HUDEP-2 (cell line): ENCODE data around the gene TLDC2.
"Not testable (repeated sequence)": the region's sequence is repeated elsewhere in the genome, so short reads cannot be mapped to it uniquely, and the experiment has no call there.

Experiments used
- DNase-seq, 76 experiments: peaks; one replicate each; lab custom pipeline; 2025; ENCODE audit not compliant: unreplicated experiment in 76 of 76; lab: John Stamatoyannopoulos, UW

The TLDC2 gene

DNA sequence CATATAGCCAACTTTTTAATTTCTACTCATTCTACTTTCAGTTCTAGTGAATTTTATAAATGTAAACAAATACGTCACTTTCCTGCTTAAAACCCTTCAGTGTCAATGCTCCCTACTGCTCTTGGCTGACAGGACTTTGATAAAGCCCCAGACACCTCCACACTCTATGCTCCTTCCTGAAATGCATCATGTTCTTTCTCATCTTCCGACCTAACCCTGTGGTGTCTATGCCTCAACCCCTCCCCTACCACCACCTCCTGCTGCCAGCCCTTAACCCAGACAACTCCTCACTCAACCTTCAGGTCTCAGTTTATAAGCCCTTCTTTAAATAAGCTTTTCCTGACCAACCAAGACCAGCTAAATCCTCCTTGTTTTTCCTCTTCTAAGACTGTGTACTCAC, 19.1 kb downstream of the TLDC2 start:
- no peak for DNase-seq

GRCh38 chr20:36904690-36905089, 28.8 kb downstream of the TLDC2 start:
- no peak for DNase-seq

- not testable (repeated sequence) for DNase-seq
These were observed 29.6 kb downstream of the TLDC2 start for GRCh38 chr20:36905566-36905965.

DNA sequence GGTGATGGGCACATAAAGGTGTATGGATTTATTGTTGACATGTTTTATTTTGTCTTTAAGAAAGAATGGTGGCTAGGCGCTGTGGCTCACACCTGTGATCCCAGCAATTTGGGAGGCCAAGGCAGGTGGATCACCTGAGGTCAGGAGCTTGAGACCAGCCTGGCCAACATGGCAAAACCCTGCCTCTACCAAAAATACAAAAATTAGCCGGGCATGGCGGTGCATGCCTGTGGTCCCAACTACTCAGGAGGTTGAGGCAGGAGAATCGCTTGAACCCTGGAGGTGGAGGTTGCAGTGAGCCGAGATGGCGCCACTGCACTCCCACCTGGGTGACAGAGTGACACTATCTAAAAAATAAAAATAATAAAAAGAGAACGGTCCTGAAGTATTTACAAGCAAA, 30.1 kb downstream of the TLDC2 start:
- not testable (repeated sequence) for DNase-seq

- DNase-seq: no peak
These were observed 32.7 kb downstream of the TLDC2 start for GRCh38 chr20:36908603-36909002.

GRCh38 chr20:36916199-36916598, 40.3 kb downstream of the TLDC2 start:
- DNase-seq: no peak

DNA sequence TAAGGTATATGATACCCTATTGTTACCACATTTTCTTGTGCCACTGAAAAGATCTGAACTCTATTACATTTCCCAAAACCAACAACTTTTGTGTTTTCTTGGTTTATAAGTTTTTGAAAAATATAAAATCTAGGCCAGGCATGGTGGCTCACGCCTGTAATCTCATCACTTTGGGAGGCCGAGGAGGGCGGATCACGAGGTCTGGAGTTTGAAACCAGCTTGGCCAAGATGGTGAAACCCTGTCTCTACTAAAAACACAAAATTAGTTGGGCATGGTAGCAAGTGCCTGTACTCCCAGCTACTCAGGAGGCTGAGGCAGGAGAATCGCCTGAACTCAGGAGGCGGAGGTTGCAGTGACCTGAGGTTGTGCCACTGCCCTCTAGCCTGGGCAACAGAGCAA, 41.3 kb downstream of the TLDC2 start:
- DNase-seq: no peak

DNA sequence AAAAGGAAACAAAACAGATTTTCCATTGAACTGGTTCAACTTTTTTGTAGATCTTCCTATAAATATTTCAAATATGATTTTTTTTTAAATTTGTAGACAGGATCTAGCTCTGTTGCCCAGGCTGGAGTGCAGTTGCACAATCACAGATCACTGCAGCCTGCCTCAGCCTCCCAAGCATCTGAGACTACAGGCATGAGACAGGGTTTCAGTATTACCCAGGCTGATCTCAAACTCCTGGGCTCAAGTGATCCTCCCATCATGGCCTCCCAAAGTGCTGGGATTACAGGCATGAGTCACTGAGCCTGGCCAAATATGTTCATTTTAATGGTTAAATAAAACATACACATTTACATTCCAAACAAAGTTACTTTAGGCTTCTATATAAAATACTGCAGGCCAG, 42.0 kb downstream of the TLDC2 start:
- no peak for DNase-seq

DNA sequence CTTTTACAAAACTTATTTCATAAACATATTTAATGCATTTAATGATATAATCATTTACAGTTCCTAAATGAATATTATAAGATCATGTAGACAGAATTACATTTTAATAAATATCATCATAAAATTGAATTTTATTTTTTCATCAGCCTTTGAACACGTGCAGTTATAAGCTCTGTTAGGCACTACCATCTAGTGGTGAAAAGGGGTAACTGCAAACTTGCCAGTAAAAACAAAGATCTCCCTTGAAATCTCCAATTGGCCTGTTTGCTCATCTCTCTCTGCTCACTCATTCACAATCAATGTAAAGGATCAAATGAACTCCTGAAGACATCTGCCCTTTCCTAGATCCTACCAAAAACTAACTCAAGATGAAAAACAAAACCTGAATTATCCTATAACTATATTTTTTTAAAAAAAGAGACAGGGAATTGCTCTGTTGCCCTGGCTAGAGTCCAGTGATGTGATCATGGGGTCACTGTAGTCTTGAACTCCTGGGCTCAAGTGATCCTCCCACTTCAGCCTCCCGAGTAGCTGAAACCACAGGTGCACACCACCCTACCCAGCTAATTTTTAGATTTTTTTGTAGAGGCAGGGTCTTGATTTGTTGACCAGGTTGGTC, 43.9 kb downstream of the TLDC2 start:
- peak in 33 of 76 experiments; percentile 3 to 71 (median 35) for DNase-seq

- no peak for DNase-seq
These were observed 44.4 kb downstream of the TLDC2 start for GRCh38 chr20:36920334-36920730.

DNA sequence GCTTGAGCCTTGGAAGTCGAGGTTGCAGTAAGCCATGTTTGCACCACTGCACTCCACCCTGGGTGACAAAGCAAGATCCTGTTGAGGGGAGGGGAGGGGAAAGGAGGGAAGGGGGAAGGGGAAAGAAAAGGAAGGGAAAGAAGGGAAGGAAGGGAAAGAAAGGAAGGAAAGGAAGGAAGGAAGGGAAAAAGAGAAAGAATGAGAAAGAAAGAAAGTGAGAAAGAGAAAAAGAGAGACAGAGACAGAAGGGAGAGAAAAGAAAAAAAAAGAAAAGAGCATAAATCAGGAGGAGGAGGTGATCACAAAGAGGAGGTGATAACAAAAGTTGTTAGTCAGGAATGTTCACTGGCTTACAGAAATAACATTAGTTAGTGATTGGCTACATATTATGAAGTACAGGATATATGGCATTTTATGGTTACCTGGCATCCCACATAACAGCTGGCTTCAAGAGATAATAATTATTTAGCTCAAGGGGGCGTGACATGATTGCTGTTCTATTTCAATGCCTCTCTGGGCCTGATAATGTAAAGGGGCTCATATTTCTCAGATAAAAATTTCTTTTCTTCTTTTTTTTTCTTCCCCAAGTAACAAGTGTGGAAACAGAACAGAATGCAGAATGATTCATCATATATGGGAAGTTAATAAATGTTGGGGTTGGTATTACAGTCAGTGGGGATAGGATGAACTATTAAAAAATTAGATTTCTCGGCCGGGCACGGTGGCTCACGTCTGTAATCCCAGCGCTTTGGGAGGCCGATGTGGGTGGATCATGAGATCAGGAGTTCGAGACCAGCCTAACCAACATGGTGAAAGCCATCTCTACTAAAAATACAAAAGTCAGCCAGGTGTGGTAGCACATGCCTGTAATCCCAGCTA, 48.5 kb downstream of the TLDC2 start:
- peak in 11 of 76 experiments; percentile 3 to 46 (median 7) for DNase-seq

- no peak for DNase-seq
These were observed 49.3 kb downstream of the TLDC2 start for GRCh38 chr20:36925234-36925633.

DNA sequence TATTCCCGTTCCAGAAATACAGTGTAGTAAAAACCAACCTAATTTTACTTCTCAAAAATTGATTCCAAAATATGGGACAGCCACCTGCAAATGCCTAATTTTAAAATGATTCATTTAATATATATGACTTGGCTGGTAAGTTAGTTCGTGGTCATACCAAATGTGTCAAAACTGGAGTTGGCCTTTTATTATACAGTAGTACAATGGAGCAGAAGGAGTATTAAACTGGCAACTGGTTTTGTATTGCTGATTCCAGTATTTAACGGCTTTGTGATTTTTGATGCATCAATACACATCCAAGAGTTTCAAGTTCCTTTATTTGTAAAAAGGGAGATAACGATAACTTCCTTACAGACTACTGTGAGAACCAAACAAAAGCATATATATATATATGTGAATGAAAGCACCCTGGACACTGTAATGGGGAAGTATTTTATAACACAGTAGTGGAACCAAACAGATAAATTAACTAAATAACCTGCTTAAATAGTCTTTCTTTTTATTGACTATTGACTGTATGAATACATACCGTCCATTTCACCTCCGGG, 50.8 kb downstream of the TLDC2 start:
- DNase-seq: no peak

DNA sequence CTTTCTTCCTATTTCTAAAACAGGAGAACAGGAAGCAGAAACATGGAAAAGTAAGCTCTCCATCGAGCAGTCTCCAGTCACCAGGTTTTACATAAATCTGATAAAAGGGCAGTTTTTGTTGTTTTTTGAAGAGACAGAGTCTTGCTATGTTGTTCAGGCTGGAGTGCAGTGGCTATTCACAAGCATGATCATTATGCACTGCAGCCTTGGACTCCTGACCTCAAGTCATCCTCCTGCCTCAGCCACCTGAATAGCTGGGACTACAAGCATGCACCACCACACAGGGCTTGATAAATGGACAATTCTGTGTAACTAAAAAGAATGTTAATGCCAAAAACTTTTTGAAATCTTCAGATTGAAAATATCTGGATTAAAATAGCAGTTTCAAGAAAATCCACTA, 51.8 kb downstream of the TLDC2 start:
- DNase-seq: no peak

DNA sequence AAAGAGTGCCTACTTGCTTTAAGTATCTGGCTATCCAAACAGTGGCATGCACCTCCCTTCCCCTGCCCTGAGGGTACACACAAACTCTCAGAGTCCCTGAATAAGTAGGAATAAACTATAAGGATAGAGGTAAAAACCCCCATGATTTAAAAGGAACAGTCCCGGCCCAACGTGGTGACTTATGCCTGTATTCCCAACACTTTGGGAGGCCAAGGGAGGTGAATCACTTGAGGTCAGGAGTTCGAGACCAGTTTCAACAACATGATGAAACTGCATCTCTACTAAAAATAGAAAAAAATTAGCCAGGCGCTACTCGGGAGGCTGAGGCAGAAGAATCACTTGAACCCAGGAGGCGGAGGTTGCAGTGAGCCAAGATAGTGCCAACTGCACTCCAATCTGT, 53.4 kb downstream of the TLDC2 start:
- no peak for DNase-seq

DNA sequence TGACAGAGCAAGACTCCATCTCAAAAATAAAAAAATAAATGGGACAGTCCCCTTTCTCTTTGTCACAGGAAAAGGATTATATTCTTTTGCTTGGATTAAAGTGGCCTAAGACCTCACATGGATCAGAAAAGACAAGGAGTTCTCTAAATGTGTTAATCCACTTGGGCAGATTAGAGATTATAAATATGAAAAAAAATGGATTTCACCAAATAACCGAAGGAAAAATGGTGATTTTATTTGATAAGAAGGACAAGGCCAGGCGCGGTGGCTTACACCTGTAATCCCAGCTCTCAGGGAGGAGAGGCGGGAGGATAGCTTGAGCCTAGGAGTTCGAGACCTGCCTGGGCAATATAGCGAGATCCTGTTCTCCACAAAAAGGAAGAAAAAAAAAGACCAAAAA, 53.8 kb downstream of the TLDC2 start:
- no peak for DNase-seq

GRCh38 chr20:36932067-36932466, 56.1 kb downstream of the TLDC2 start:
- DNase-seq: not testable (repeated sequence)

DNA sequence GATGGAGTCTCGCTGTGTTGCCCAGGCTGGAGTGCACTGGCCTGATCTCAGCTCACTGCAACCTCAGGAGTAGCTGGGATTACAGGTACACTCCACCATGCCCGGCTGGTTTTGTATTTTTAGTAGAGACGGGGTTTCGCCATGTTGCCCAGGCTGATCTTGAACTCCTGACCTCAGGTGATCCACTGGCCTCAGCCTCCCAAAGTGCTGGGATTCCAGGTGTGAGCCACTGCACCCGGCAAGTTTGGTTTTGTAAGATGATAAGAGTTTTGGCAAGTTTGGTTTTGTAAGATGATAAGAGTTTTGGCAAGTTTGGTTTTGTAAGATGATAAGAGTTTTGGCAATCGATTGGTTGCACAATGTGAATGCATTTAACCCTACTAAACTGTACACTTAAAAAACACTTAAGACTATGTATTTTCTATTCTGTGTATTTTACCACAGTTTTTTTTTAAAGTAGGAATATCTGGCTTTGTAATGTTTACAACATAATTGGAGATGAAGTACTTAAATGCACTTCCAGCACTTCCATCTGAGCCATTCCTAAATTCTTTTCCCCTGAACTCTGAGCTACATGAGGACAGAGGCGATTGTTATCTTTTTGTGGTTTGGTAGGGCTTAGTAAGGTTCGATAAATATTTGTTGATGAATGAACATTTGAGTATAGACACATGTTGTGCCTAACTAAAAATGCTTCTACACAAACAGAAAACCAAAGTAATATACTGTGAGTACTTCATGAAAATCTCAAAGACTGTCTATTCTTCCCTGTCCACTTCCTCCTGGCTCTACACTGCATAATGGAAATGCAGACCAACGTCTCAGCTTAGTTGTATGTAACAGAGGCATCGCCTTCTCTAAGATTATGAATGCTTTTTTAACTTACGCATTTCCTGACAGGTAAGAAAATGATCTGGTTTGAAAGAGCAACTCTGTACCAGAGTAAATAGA, 56.8 kb downstream of the TLDC2 start:
- DNase-seq: no peak

DNA sequence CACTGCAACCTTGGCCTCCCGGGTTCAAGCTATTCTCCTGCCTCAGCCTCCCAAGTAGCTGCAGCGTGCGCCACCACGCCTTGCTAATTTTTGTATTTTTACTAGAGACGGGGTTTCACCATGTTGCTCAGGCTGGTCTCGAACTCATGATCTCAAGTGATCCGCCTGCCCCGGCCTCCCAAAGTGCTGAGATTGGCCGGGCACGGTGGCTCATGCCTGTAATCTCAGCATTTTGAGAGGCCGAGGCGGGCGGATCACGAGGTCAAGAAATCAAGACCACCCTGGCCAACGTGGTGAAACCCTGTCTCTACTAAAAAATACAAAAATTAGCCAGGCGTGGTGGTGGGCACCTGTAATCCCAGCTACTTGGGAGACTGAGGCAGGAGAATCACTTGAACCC, 57.6 kb downstream of the TLDC2 start:
- not testable (repeated sequence) for DNase-seq

GRCh38 chr20:36936341-36936740, 60.4 kb downstream of the TLDC2 start:
- DNase-seq: no peak
